ENCODE data around the gene CLK1. TPM values are rescaled to one million over a fixed set of nuclear protein-coding genes. Genes with fewer than 3 reads are reported as not detected.
A peak's percentile ranks its signal among the peaks of the same experiment; 100 is the strongest.
"Not testable (repeated sequence)": the region's sequence is repeated elsewhere in the genome, so short reads cannot be mapped to it uniquely, and the experiment has no call there.

The CLK1 gene
- total RNA-seq, 1 donor from 2014 or later: 127 TPM

- DNase-seq (ENCODE audit: low spot score): no peak
Measured at GRCh38 chr2:200851398-200852248, 12.8 kb downstream of the CLK1 start.

GRCh38 chr2:200850512-200851256 lies 13.8 kb downstream of the CLK1 start:
- DNase-seq (ENCODE audit: low spot score): no peak

DNA sequence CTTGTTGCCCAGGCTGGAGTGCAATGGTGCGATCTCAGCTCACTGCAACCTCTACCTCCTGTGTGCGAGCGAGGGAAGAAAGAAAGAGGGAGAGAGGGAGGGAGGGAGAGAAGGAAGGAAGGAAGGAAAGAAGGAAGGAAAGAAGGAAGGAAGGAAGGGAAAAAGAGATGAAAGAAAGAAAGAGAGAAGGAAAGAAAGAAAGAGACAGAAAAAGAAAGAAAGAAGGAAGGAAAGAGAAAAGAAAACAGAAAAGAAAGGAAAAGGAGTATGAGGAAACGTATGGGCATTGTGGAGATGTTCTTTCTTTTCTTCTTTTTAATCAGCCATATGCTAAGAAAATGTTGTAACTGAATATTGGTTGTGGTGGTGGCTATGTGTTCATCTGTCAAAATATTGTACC lies 16.5 kb downstream of the CLK1 start:
- DNase-seq (ENCODE audit: low spot score): no peak

DNA sequence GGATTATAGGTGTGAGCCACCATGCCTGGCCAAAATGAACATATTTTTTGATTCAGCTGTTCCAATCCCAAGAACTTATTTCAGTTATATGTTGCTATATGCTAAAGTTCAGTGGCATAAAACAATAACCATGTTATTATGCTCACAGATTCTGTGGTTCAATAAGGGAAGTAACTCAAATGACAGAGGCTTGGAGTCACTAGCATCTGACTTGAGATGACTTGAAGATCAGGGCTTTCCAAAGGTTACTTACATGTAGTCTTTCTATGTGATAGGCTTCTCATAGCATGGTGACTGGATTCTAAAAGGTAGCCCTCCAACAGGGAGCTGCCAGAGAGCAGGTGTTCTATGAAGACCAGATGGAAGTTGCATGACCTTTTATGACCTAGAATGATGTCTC lies 17.2 kb downstream of the CLK1 start:
- no peak for DNase-seq (ENCODE audit: low spot score)

DNA sequence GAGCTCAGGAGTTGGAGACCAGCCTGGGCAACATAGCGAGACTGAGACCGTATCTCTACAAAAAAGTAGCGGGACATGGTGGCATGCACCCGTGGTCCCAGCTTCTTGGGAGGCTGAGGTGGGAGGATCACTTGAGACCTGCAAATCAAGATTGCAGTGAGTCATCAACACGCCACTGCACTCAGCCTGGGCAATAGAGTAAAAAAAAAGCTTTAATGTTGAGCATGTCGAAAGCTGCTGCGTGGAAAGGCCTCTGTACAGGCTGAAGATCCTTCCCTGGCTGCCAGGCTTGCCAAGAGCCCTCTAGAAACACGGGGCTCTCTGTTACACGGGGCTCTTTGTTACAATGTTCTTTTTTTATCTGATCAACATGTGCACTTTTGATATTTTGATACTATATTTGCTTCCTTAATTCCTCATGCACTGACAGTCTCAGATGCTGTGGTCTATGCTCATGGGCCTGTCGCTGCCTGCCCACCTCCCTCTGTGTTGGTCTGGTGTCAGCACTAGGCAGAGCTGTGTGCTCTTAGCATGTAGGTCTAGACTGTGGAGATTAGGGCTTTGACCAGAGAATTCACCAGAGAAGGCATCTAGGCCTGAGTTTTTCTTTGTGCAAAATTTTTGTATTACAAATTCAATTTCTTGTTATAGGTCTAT lies 18.7 kb downstream of the CLK1 start:
- DNase-seq (ENCODE audit: low spot score): no peak

GRCh38 chr2:200845194-200845593 lies 19.3 kb downstream of the CLK1 start:
- no peak for DNase-seq (ENCODE audit: low spot score)

GRCh38 chr2:200843993-200844948 lies 20.2 kb downstream of the CLK1 start:
- DNase-seq (ENCODE audit: low spot score): no peak

DNA sequence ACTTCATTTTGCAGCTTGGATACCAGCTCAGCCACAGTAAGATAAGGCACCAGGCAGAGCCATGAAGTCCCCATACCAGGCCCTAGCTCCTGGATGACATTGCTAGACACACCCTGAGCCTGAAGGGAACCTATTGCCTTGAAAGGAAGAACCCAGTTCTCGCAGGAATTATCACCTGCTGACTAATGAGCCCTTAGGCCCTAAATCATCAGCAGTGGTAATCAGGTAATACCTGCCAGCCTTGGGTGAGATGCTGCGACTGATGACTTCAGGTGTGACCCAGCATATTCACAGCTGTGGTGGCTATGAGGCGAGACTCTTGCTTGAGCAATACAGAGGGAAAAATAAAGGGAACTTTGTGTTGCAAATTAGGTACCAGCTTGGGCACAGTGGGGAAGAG lies 24.9 kb downstream of the CLK1 start:
- no peak for DNase-seq (ENCODE audit: low spot score)

- DNase-seq (ENCODE audit: low spot score): no peak
Measured at GRCh38 chr2:200834701-200835100, 29.8 kb downstream of the CLK1 start.

- DNase-seq (ENCODE audit: low spot score): no peak
Measured at GRCh38 chr2:200829258-200829655, 35.2 kb downstream of the CLK1 start.

- no peak for DNase-seq (ENCODE audit: low spot score)
Measured at GRCh38 chr2:200828572-200829257, 35.7 kb downstream of the CLK1 start.

- no peak for DNase-seq (ENCODE audit: low spot score)
Measured at GRCh38 chr2:200828104-200828503, 36.4 kb downstream of the CLK1 start.

DNA sequence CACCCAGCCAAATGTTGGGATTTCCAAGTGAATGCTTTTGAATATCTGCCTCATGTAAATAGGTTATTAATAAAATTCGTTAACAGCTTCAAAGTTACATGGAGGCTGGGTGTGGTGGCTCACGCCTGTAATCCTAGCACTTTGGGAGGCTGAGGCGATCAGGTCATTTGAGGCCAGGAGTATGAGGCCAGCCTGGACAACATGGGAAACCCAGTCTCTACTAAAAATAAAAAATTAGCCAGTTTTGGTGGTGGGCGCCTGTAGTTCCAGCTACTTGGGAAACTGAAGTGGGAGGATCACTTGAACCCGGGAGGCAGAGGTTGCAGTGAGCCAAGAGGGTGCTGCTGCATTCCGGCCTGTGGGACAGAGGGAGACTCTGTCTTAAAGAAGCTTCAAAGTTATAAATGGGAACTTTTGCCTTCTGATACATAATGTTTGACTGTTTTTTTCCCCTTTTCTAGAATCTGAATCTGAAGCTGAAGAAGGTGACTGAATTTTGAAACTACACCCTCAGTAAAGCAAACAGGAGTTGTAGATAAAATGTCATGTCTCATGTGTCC lies 42.7 kb downstream of the CLK1 start:
- no peak for DNase-seq (ENCODE audit: low spot score)

DNA sequence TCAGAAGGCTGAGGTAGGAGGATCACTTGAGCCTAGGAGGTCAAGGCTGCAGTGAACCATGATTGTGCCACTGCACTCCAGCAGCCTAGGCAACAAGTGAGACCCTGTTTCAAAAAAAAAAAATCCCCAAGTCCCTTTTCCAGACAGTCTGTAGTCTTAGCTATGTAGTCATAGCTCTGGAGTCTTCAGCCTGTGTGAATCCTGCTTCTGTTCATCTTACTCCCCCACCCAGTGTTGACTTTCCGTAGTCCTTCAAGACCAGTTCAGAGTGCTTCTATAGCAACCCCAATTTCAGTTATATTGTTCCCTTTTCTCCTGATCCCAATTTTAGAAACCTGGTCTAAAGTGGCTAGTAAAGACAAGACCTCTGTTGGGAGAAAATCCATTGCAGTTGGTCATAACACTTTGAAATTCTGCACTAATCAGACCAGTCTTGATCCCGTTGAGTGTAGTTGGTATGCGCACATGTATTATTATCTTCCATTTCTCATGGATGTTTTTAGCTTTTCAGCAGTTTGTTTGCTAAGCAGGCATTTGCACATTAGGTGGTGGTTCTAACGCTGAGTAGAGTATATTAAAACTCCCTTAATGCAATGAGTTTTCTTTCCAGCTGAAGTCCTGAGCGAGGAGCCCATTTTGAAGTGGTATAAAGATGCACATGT lies 43.8 kb downstream of the CLK1 start:
- DNase-seq (ENCODE audit: low spot score): no peak

DNA sequence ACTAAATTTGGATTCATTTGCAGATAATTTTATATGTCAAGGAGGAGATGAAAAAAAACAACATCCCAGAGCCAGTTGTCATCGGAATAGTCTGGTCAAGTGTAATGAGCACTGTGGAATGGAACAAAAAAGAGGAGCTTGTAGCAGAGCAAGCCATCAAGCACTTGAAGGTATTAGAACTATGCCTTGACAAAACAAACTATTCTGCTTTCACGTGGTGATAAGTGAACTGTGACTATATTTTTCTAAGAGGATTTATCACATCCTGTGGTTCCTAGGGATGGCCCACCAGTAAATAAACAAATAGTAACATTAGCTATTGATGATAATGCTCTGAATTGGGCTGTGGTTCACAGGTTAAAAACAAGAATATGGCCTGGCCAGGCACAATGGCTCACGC lies 45.7 kb downstream of the CLK1 start:
- DNase-seq (ENCODE audit: low spot score): not testable (repeated sequence)

DNA sequence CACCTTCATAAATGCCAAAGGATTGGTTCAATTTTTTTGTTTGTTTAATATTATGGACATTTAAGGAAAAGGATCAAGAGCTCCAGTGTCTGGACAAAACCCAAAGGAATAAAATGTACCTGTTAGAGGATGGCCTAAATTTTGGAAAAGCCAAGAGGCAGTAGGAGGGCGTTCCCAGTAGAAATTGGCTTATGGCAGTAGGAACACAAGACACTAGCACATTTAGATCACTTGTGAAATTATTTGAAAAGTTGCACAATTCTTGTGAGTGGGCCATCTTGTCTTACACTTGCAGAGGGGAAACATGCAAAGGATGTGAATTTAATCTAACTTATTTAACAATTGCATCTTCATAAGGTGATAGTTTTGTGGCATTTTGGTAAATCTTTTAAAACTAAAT lies 49.5 kb downstream of the CLK1 start:
- DNase-seq (ENCODE audit: low spot score): no peak

DNA sequence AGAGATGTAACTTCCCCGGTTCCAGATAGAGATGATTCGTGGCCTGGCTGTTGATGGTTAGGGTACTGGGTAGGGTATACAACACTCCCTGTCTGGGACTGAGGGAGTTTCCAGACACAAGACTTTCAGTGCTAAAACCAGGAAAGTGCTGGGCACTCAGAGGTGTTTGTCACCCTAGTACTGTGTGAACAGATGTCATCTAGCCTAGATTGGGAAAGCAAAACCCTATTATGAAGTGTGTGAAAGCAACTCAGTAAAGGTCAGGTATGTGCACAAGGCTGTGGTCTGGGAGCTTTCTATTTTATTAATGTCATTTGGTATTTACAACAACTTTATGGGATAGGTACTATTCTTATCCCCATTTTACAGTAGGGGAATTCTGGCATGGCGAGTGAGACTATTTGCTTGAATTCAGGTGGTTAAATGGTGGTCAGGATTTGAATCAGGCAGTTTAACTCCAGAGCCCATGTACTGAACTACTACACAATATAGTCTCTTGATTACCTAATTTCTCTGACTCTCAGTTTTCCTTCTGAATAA lies 50.1 kb downstream of the CLK1 start:
- DNase-seq (ENCODE audit: low spot score): no peak

DNA sequence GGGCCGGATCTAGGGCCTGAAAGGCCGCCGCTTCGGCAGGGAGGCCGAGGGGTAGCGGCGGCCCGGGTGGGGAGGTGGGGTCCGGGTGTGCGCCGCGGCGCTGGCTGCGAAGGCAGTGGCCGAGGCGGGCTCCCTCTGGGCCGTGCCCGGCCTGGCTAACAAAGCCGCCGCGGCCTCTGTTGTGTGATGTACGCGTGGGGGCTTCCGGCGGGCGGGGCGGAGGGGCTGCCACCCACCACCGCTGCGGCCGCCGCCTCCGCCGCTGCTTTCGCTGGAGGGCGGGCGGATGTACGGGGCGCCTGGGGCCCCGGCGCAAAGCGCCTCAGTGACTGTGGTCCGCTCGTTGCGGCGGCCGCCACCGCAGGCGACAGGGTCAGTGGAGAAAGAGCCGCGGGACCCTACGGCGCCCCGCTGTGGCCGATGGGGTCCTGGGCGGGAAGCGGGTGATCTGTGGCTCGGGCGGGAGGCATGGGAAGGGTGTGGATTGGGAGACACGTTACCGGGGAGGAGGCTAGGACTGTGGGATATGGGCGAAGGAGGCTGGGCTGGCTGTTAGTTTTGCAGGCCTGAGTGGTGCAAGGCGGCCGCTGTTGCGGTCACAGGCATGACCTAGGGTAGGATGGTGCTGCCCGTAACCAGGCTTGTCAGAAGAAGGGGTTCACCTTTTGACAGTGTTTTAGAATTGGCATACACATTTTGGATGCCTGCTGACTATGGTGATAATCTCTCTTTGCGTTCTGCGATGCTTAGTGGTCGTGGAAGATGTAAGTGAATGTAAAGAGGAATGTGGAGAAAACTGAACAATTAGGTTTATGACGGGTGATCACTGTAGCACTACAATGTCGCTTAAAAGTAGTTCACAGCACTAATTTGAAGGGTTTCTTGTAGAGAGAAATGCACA lies 52.1 kb downstream of the CLK1 start:
- DNase-seq (ENCODE audit: low spot score): peak; percentile 66
